ENCODE data around the gene MGRN1. TPM values are rescaled to one million over a fixed set of nuclear protein-coding genes. Genes with fewer than 3 reads are reported as not detected.
A peak's percentile ranks its signal among the peaks of the same experiment; 100 is the strongest.

MGRN1 gene
- total and polyA plus RNA-seq, 4 donors: 29.5 to 113 (median 68.9) TPM

- DNase-seq (ENCODE audit: low read depth in 4 of 6, low spot score in 6 of 6): no peak
- Histone ChIP-seq H3K9me3 (ENCODE audit: control insufficient read depth, insufficient read depth, low read length) (no peaks in the 10 kb centered on the region), H3K27ac (ENCODE audit: low read depth, low read length) (no peak overlapping the region), H3K4me3 (ENCODE audit: low read depth, low read length) (no peak overlapping the region), H3K27me3 (ENCODE audit: control insufficient read depth, insufficient read depth, low read length) (no peaks in the 10 kb centered on the region), H3K36me3 (ENCODE audit: control insufficient read depth, insufficient read depth, low read length) (peaks cover 7% of the 10 kb centered on the region), H3K4me1 (ENCODE audit: control insufficient read depth, insufficient read depth, low read length) (peaks cover 13% of the 10 kb centered on the region)
- no CpG with 5 or more reads among the region's 6 CpGs for WGBS (ENCODE audit: insufficient coverage)
These were observed 33.4 kb upstream of the MGRN1 start for GRCh38 chr16:4591191-4591590.

- no peak for DNase-seq (ENCODE audit: low read depth in 4 of 6, low spot score in 6 of 6)
These were observed 32.7 kb upstream of the MGRN1 start for GRCh38 chr16:4591706-4592470.

GRCh38 chr16:4593086-4593485 lies 31.5 kb upstream of the MGRN1 start:
- Histone ChIP-seq H3K36me3 (ENCODE audit: control insufficient read depth, insufficient read depth, low read length) (peaks cover 7% of the 10 kb centered on the region), H3K27me3 (ENCODE audit: control insufficient read depth, insufficient read depth, low read length) (no peaks in the 10 kb centered on the region), H3K4me3 (ENCODE audit: low read depth, low read length) (no peak overlapping the region), H3K27ac (ENCODE audit: low read depth, low read length) (no peak overlapping the region), H3K9me3 (ENCODE audit: control insufficient read depth, insufficient read depth, low read length) (no peaks in the 10 kb centered on the region), H3K4me1 (ENCODE audit: control insufficient read depth, insufficient read depth, low read length) (peaks cover 13% of the 10 kb centered on the region)
- WGBS (ENCODE audit: insufficient coverage): 30% methylated on average over 15 of the region's 16 CpGs
- no peak for DNase-seq (ENCODE audit: low read depth in 4 of 6, low spot score in 6 of 6)

More at GRCh38 chr16:4591706-4592470, 32.7 kb upstream of the MGRN1 start:
- H3K4me3 ChIP-seq (ENCODE audit: low read depth, low read length): no peak overlapping the region
- H3K9me3 ChIP-seq (ENCODE audit: control insufficient read depth, insufficient read depth, low read length): no peaks in the 10 kb centered on the region
- WGBS (ENCODE audit: insufficient coverage): 82% methylated on average over 17 of the region's 17 CpGs
- H3K36me3 ChIP-seq (ENCODE audit: control insufficient read depth, insufficient read depth, low read length): peaks cover 7% of the 10 kb centered on the region
- no peak overlapping the region for H3K27ac ChIP-seq (ENCODE audit: low read depth, low read length)
- H3K27me3 ChIP-seq (ENCODE audit: control insufficient read depth, insufficient read depth, low read length): no peaks in the 10 kb centered on the region
- H3K4me1 ChIP-seq (ENCODE audit: control insufficient read depth, insufficient read depth, low read length): peaks cover 13% of the 10 kb centered on the region

GRCh38 chr16:4594433-4595410 lies 29.9 kb upstream of the MGRN1 start:
- H3K36me3 ChIP-seq (ENCODE audit: control insufficient read depth, insufficient read depth, low read length): peaks cover 7% of the 10 kb centered on the region
- no peaks in the 10 kb centered on the region for H3K9me3 ChIP-seq (ENCODE audit: control insufficient read depth, insufficient read depth, low read length)
- peaks cover 13% of the 10 kb centered on the region for H3K4me1 ChIP-seq (ENCODE audit: control insufficient read depth, insufficient read depth, low read length)
- DNase-seq (ENCODE audit: low read depth in 4 of 6, low spot score in 6 of 6): no peak
- H3K27me3 ChIP-seq (ENCODE audit: control insufficient read depth, insufficient read depth, low read length): no peaks in the 10 kb centered on the region
- no peak overlapping the region for H3K4me3 ChIP-seq (ENCODE audit: low read depth, low read length)
- WGBS (ENCODE audit: insufficient coverage): 92% methylated on average over 38 of the region's 38 CpGs
- no peak overlapping the region for H3K27ac ChIP-seq (ENCODE audit: low read depth, low read length)

- Histone ChIP-seq H3K36me3 (ENCODE audit: control insufficient read depth, insufficient read depth, low read length) (peaks cover 7% of the 10 kb centered on the region), H3K4me3 (ENCODE audit: low read depth, low read length) (no peak overlapping the region), H3K4me1 (ENCODE audit: control insufficient read depth, insufficient read depth, low read length) (peaks cover 20% of the 10 kb centered on the region), H3K9me3 (ENCODE audit: control insufficient read depth, insufficient read depth, low read length) (no peaks in the 10 kb centered on the region), H3K27me3 (ENCODE audit: control insufficient read depth, insufficient read depth, low read length) (no peaks in the 10 kb centered on the region), H3K27ac (ENCODE audit: low read depth, low read length) (no peak overlapping the region)
- WGBS (ENCODE audit: insufficient coverage): 55% methylated on average over 6 of the region's 9 CpGs
- no peak for DNase-seq (ENCODE audit: low read depth in 4 of 6, low spot score in 6 of 6)
These were observed 27.5 kb upstream of the MGRN1 start for GRCh38 chr16:4597174-4597573.

GRCh38 chr16:4599037-4599436 lies 25.6 kb upstream of the MGRN1 start:
- Histone ChIP-seq H3K36me3 (ENCODE audit: control insufficient read depth, insufficient read depth, low read length) (peaks cover 7% of the 10 kb centered on the region), H3K9me3 (ENCODE audit: control insufficient read depth, insufficient read depth, low read length) (no peaks in the 10 kb centered on the region), H3K27ac (ENCODE audit: low read depth, low read length) (no peak overlapping the region), H3K4me1 (ENCODE audit: control insufficient read depth, insufficient read depth, low read length) (peaks cover 18% of the 10 kb centered on the region), H3K27me3 (ENCODE audit: control insufficient read depth, insufficient read depth, low read length) (no peaks in the 10 kb centered on the region), H3K4me3 (ENCODE audit: low read depth, low read length) (no peak overlapping the region)
- 83% methylated on average over 10 of the region's 10 CpGs for WGBS (ENCODE audit: insufficient coverage)
- DNase-seq (ENCODE audit: low read depth in 4 of 6, low spot score in 6 of 6): no peak

- WGBS (ENCODE audit: insufficient coverage): 84% methylated on average over 8 of the region's 8 CpGs
- no peak overlapping the region for H3K4me3 ChIP-seq (ENCODE audit: low read depth, low read length)
- peaks cover 19% of the 10 kb centered on the region for H3K4me1 ChIP-seq (ENCODE audit: control insufficient read depth, insufficient read depth, low read length)
- no peaks in the 10 kb centered on the region for H3K9me3 ChIP-seq (ENCODE audit: control insufficient read depth, insufficient read depth, low read length)
- DNase-seq (ENCODE audit: low read depth in 4 of 6, low spot score in 6 of 6): no peak
- no peak overlapping the region for H3K27ac ChIP-seq (ENCODE audit: low read depth, low read length)
- H3K36me3 ChIP-seq (ENCODE audit: control insufficient read depth, insufficient read depth, low read length): peaks cover 6% of the 10 kb centered on the region
- H3K27me3 ChIP-seq (ENCODE audit: control insufficient read depth, insufficient read depth, low read length): no peaks in the 10 kb centered on the region
These were observed 25.1 kb upstream of the MGRN1 start for GRCh38 chr16:4599545-4599944.

- H3K36me3 ChIP-seq (ENCODE audit: control insufficient read depth, insufficient read depth, low read length): peaks cover 7% of the 10 kb centered on the region
- peaks cover 21% of the 10 kb centered on the region for H3K4me1 ChIP-seq (ENCODE audit: control insufficient read depth, insufficient read depth, low read length)
- peak in 3 of 6 donors; percentile 36 to 87 (median 83) for DNase-seq (ENCODE audit: low read depth in 4 of 6, low spot score in 6 of 6)
- H3K27me3 ChIP-seq (ENCODE audit: control insufficient read depth, insufficient read depth, low read length): no peaks in the 10 kb centered on the region
- WGBS (ENCODE audit: insufficient coverage): 18% methylated on average over 12 of the region's 18 CpGs
- no peaks in the 10 kb centered on the region for H3K9me3 ChIP-seq (ENCODE audit: control insufficient read depth, insufficient read depth, low read length)
- H3K27ac ChIP-seq (ENCODE audit: low read depth, low read length): no peak overlapping the region
- no peak overlapping the region for H3K4me3 ChIP-seq (ENCODE audit: low read depth, low read length)
These were observed 23.4 kb upstream of the MGRN1 start for GRCh38 chr16:4601036-4601863.

- DNase-seq (ENCODE audit: low read depth in 4 of 6, low spot score in 6 of 6): no peak
- Histone ChIP-seq H3K27me3 (ENCODE audit: control insufficient read depth, insufficient read depth, low read length) (no peaks in the 10 kb centered on the region), H3K36me3 (ENCODE audit: control insufficient read depth, insufficient read depth, low read length) (peaks cover 7% of the 10 kb centered on the region), H3K4me1 (ENCODE audit: control insufficient read depth, insufficient read depth, low read length) (peaks cover 21% of the 10 kb centered on the region), H3K27ac (ENCODE audit: low read depth, low read length) (no peak overlapping the region), H3K9me3 (ENCODE audit: control insufficient read depth, insufficient read depth, low read length) (no peaks in the 10 kb centered on the region), H3K4me3 (ENCODE audit: low read depth, low read length) (no peak overlapping the region)
- WGBS (ENCODE audit: insufficient coverage): 38% methylated on average over 5 of the region's 6 CpGs
These were observed 22.8 kb upstream of the MGRN1 start for GRCh38 chr16:4601864-4602186.
